HG02885 (cell line): ENCODE results near the gene PLEKHA8.

Source experiments
- ATAC-seq: cut with Tn5 transposase; IDR thresholded peaks from one replicate; pipeline ENCODE4 v1.9.1; 2021; ENCODE audit warnings: mild to moderate bottlenecking; ENCODE audit not compliant: unreplicated experiment, poor library complexity

PLEKHA8 gene

DNA sequence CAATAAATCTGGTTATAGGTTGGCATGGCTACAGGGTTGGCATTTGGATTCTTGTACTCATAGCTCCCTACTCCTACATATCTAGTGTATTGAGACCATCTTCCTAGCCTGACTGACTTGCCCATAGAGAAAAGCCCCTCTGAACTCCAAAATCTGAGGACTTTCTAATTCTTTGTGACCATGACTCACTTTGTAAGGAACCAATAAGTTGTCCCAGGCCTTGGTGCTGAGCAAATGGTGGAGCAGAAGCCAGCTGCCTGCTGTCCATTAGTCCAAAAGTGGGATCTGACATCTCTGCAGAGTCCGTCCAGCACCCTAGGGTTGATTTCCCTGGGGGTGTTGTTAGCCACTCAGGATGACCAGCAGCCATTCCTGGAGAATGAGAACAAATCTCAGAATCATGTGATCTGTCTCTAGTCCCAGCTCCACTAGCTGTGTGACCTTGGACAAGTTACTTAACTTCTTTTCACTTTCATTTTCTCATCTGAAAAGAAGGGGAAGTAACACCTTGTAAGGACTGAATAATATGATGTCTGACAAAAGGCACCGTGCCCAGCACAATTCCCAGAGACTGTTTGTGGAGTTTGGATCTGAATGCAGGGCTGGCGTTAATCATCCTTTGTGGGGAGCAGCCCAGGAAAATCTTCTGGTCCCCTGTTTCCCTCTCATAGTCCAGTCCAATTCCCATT, 150.7 kb downstream of the PLEKHA8 start:
- peak; percentile 91 for ATAC-seq
